GM12892 (cell line): ENCODE data around the gene RASSF10. TPM values are rescaled to one million over a fixed set of nuclear protein-coding genes. Genes with fewer than 3 reads are reported as not detected.

Source experiments
- DNase-seq: peaks from one replicate; pipeline ENCODE4 v3.0.0; 2011; ENCODE audit not compliant: insufficient read length
- FAIRE-seq: peaks from 2 replicates; lab custom pipeline; 2011; peaks lifted over from hg19 to GRCh38; lab: Jason Lieb, UNC
- POLR2A ChIP-seq: IDR thresholded peaks from 2 replicates; pipeline ENCODE4 v1.6.1; 2011; ENCODE audit warnings: low read depth, low read length, control low read depth
- POLR2AphosphoS5 ChIP-seq: IDR thresholded peaks from 2 replicates; pipeline ENCODE4 v1.6.1; 2011; ENCODE audit warnings: low read depth, low read length, control low read depth
- TAF1 ChIP-seq: IDR thresholded peaks from 2 replicates; pipeline ENCODE4 v1.6.1; 2011; ENCODE audit warnings: low read depth, mild to moderate bottlenecking, control low read depth, low read length, borderline replicate concordance
- polyA plus RNA-seq: library from polyadenylated mRNA; unstranded; fragments of >200 nt; gene quantifications from one replicate; pipeline ENCODE4 v1.2.1, GENCODE V29; 2012; ENCODE audit warnings: missing spikeins, inconsistent platforms; ENCODE audit not compliant: missing spikeins

RASSF10 gene
- not detected for polyA plus RNA-seq

DNA sequence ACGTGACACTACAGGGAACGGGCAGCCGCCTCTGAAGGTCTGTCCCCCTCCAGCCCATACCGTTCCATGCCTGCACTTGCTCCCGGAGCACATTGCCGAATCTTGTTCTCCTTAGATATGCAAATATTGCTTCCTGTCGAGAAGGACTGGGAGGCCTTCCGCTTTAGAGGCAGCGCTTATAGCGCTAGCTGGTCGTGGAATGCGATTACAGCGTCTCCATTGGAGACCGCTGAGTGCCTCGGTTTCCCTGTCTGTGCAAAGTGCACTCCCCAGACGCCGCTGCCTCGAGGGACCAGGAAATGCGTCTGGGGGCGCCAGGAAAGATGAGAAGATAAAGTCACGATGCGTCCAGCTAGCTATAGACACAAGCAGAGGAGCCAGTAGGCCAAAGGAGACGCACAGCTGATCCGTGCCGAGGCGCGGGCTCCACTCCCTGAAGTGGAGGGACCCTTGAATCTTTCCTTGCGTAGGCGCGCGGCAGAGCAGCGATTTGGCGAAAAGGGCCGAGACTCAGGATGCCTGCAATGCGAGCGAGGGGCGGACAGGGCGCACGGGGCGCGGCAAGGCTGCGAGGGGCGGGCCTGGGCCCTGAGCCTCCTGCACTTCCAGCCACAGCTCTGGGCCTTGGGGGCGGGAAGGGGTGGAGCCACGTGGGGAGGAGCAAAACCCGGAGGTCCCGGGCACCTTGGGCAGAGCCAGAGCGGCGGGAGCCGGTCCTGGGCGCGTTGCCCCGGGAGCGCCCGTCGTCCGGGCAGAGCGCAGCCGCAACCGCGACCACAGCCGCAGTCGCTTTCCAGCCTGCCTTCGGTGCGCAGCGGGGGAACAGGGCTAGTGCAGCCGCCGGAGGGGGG lies at the start of gene RASSF10:
TSS of gene RASSF10 (plus strand) at position 692 of the 851 bp plus-strand sequence. CDS start 261 bp downstream, outside the sequence.
- DNase-seq: no peak
- FAIRE-seq: no peak

GRCh38 chr11:12961615-12962014 lies 47.5 kb upstream of the RASSF10 start:
- DNase-seq: no peak
- TF ChIP-seq POLR2A (no peak), TAF1 (no peak), POLR2AphosphoS5 (no peak)

More for the DNA sequence above, at the start of gene RASSF10:
- no peak for TF ChIP-seq POLR2AphosphoS5
- TF ChIP-seq TAF1: no peak
- TF ChIP-seq POLR2A: no peak

GRCh38 chr11:12962306-12962705 lies 46.8 kb upstream of the RASSF10 start:
- TF ChIP-seq TAF1 (no peak), POLR2A (no peak), POLR2AphosphoS5 (no peak)
- FAIRE-seq (no peak), DNase-seq (no peak)

More at GRCh38 chr11:12961615-12962014, 47.5 kb upstream of the RASSF10 start:
- no peak for FAIRE-seq

DNA sequence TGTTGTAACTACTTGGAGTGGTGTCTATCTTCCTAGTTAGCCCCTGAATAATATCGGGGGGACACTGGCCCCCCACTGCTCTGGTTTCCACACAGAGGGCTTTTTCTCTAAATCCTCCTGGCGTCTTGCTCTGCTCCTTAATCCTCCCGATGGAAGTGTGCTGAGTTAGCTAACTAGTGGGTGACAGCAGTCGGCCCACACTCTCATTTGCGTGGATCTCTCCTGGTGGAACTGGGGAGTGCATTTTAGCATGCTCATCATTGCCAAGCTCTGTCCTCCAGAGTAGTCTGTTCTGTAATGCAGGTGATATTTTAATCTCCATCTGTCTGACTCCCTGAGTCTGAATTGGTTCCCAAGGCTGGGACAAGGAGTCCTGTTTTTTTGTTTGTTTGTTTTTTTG lies 46.1 kb upstream of the RASSF10 start:
- DNase-seq: no peak
- no peak for FAIRE-seq
- no peak for TF ChIP-seq POLR2AphosphoS5
- no peak for TF ChIP-seq POLR2A
- TF ChIP-seq TAF1: no peak

GRCh38 chr11:12963792-12964536 lies 45.2 kb upstream of the RASSF10 start:
- no peak for TF ChIP-seq POLR2AphosphoS5
- no peak for TF ChIP-seq POLR2A
- no peak for TF ChIP-seq TAF1
- DNase-seq (peak; percentile 71), FAIRE-seq (peak; percentile 81)

GRCh38 chr11:12964650-12965049 lies 44.5 kb upstream of the RASSF10 start:
- no peak for DNase-seq
- TF ChIP-seq POLR2A (no peak), TAF1 (no peak), POLR2AphosphoS5 (no peak)
- no peak for FAIRE-seq

- DNase-seq: no peak
- TF ChIP-seq POLR2AphosphoS5: no peak
- TF ChIP-seq TAF1: no peak
- no peak for TF ChIP-seq POLR2A
- no peak for FAIRE-seq
Measured at GRCh38 chr11:12966002-12966401, 43.1 kb upstream of the RASSF10 start.

- DNase-seq (no peak), FAIRE-seq (no peak)
- no peak for TF ChIP-seq POLR2A
- TF ChIP-seq POLR2AphosphoS5: no peak
- no peak for TF ChIP-seq TAF1
Measured at GRCh38 chr11:12968101-12968500, 41.0 kb upstream of the RASSF10 start.

DNA sequence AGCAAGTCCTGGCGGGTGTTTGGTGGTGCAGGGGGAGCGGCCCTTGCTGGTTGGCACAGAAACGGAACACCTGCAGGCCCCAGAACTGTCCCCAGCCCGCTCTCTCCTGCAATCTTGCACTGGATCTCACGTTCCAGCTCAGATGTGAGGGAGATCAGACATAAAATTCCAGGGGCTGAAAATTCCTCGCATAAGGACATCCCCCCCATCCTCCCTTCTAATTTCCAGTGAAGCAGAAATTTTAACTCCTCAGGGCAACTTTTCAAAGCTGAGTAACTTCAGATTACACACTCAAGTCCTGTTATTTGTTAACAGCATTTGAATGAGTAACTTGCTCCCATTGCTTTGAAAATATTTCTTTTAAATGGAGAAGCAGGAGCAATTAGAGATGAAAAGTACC lies 40.3 kb upstream of the RASSF10 start:
- DNase-seq: no peak
- FAIRE-seq: no peak
- TF ChIP-seq TAF1 (no peak), POLR2AphosphoS5 (no peak), POLR2A (no peak)

- no peak for DNase-seq
- TF ChIP-seq POLR2AphosphoS5 (no peak), TAF1 (no peak), POLR2A (no peak)
Measured at GRCh38 chr11:12971955-12972354, 37.2 kb upstream of the RASSF10 start.

DNA sequence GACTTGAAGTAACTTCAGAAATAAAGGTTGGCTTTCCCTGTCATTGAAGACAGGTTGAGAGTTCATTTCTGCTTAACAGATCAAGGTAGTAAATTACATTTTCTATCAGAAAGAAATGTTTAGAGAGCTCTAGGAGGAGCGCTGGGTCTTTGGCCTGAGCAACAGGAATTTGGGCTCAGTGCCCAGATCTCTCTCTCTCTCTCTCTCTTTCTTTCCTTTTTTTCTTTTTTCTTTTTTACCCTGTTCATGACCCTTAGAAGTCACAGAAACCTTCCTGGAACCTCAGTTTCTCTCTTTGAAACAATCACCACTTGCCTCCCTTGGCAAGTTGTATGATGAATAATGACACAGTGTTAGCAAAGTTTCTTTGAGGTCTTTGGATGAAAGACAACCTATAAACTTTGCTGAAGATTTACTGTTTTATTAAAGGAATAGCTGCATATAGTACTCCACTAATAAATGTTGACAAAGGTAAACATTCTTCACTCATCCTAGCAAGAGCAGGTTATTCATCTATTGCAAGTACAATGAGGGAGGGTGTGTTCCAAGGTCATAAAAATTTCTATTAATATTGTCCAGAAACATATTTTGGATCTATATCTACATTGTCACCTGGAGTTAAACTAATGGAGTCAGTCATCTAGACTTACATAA lies 35.5 kb upstream of the RASSF10 start:
- TF ChIP-seq POLR2AphosphoS5: no peak
- TF ChIP-seq POLR2A: no peak
- no peak for TF ChIP-seq TAF1
- DNase-seq: no peak
- FAIRE-seq: no peak

More at GRCh38 chr11:12971955-12972354, 37.2 kb upstream of the RASSF10 start:
- no peak for FAIRE-seq
